Sigmoid colon (tissue), 7 donors: ENCODE results near the gene C12orf57. TPM values are rescaled to one million over a fixed set of nuclear protein-coding genes. Genes with fewer than 3 reads are reported as not detected.
A peak's percentile ranks its signal among the peaks of the same experiment; 100 is the strongest.

Experiments used
- DNase-seq: peaks from one replicate; pipeline ENCODE4 v3.0.0-alpha.2; 2019
- H3K27ac ChIP-seq, 4 donors: fragments of 200-600 bp; sonication (generic); one replicate each; pipeline ENCODE4 v1.5.1; 2016 to 2019; ENCODE audit warnings: mild to moderate bottlenecking in 1 of 4
- H3K27me3 ChIP-seq, 3 donors: fragments of 200-600 bp; sonication (generic); one replicate each; pipeline ENCODE4 v1.5.1; 2019; ENCODE audit warnings: mild to moderate bottlenecking in 1 of 3
- H3K36me3 ChIP-seq, 4 donors: fragments of 200-600 bp; sonication (generic); one replicate each; pipeline ENCODE4 v1.5.1; 2016 to 2019
- H3K4me1 ChIP-seq, 4 donors: fragments of 200-600 bp; sonication (generic); one replicate each; pipeline ENCODE4 v1.5.1; 2017 to 2019
- H3K4me3 ChIP-seq, 4 donors: fragments of 200-600 bp; sonication (generic); one replicate each; pipeline ENCODE4 v1.5.1; 2017 to 2019; ENCODE audit warnings: mild to moderate bottlenecking in 2 of 4, moderate library complexity in 1 of 4
- H3K9me3 ChIP-seq, 4 donors: fragments of 200-600 bp in 3 of 4; sonication (generic) in 3 of 4; one replicate each; pipeline versions ENCODE4 v1.5.1 to v1.6.1; 2013 to 2019
- CTCF ChIP-seq, 4 experiments: fragments of 450-650 bp in 3 of 4; fragments of 200-600 bp in 1 of 4; IDR thresholded peaks; one replicate each; pipeline ENCODE4 v1.5.1; 2016 to 2019; ENCODE audit warnings: antibody characterized with exemption in 4 of 4, mild to moderate bottlenecking in 3 of 4, moderate library complexity in 2 of 4
- EP300 ChIP-seq, 4 donors: sonication (generic); formaldehyde crosslinking; IDR thresholded peaks; one replicate each; pipeline ENCODE4 v1.6.1; 2017; ENCODE audit warnings: antibody characterized with exemption in 4 of 4
- POLR2A ChIP-seq, 2 donors: fragments of 450-650 bp; IDR thresholded peaks; one replicate each; pipeline ENCODE4 v1.6.1; 2016; ENCODE audit warnings: antibody characterized with exemption in 2 of 2, mild to moderate bottlenecking in 2 of 2, moderate library complexity in 2 of 2
- POLR2AphosphoS5 ChIP-seq, 4 donors: sonication (generic); formaldehyde crosslinking; IDR thresholded peaks; one replicate each; pipeline ENCODE4 v1.6.1; 2017; ENCODE audit warnings: antibody characterized with exemption in 4 of 4
- WGBS, 2 donors: extraction: QIAGEN DNeasy Blood & Tissue Kit; methylation state at CpG; one replicate each; pipeline ENCODE4 v1.1.7; 2013; 5-methylcytosine and 5-hydroxymethylcytosine counted together
- intact Hi-C: fragments of 100-400 bp; cut with DNase I; formaldehyde crosslinking; loops from one replicate; pipeline ENCODE4 v1.15.1; 2023
- polyA plus RNA-seq, 3 donors: library from polyadenylated mRNA; stranded (reverse); fragments of 200-250 nt; gene quantifications; one replicate each; pipeline ENCODE4 v1.2.3, GENCODE V29; 2013
- total RNA-seq, 4 donors: library from RNA; depleted of rRNA; stranded (reverse); fragments of >200 nt; gene quantifications; one replicate each; pipeline ENCODE4 v1.1.0, GENCODE V29; 2016
- donor health status: healthy with polysubstance abuse.
- donor health status: Bipolar disorder and iron deficiency.
- donor health status: healthy.

C12orf57 gene
- total and polyA plus RNA-seq, 7 donors = 305 to 810 (median 623) TPM

- DNase-seq = peak; percentile 70
- peak overlapping the region; percentile 64 to 86 (median 82) for H3K27ac ChIP-seq
- H3K27me3 ChIP-seq = no peaks in the 10 kb centered on the region
- 66 to 70% methylated on average over 13 of the region's 13 CpGs for WGBS, 2 donors
- peaks cover 0 to 48% (median 31%) of the 10 kb centered on the region in 4 donors for H3K4me1 ChIP-seq
- H3K9me3 ChIP-seq = no peaks in the 10 kb centered on the region
- intact Hi-C loops = no loop called here
- H3K4me3 ChIP-seq = peak overlapping the region in 1 of 4 donors; percentile 11
- H3K36me3 ChIP-seq = peaks cover 5 to 7% (median 6%) of the 10 kb centered on the region in 4 donors
- TF ChIP-seq CTCF (IDR thresholded peaks at IDR 0.05) (no peak), EP300 (IDR thresholded peaks at IDR 0.05) (no peak), POLR2AphosphoS5 (IDR thresholded peaks at IDR 0.05) (no peak), POLR2A (IDR thresholded peaks at IDR 0.05) (no peak)
Observed at GRCh38 chr12:6960593-6961277, 16.9 kb downstream of the C12orf57 start.

GRCh38 chr12:6961278-6961694 lies 17.5 kb downstream of the C12orf57 start:
- 3 to 21% methylated on average over 24 of the region's 24 CpGs for WGBS, 2 donors
- H3K36me3 ChIP-seq = peaks cover 10 to 12% (median 11%) of the 10 kb centered on the region in 4 donors
- H3K27me3 ChIP-seq = no peaks in the 10 kb centered on the region
- TF ChIP-seq POLR2AphosphoS5 (IDR thresholded peaks at IDR 0.05) = peak in 1 of 4 donors; percentile 17
- TF ChIP-seq POLR2A (IDR thresholded peaks at IDR 0.05) = no peak
- H3K9me3 ChIP-seq = no peaks in the 10 kb centered on the region
- intact Hi-C loops = no loop called here
- peak overlapping the region; percentile 64 to 86 (median 82) for H3K27ac ChIP-seq
- peak; percentile 86 for DNase-seq
- H3K4me1 ChIP-seq = peaks cover 0 to 48% (median 31%) of the 10 kb centered on the region in 4 donors
- H3K4me3 ChIP-seq = peak overlapping the region in 3 of 4 donors; percentile 7 to 34 (median 11)

GRCh38 chr12:6961695-6962284 lies 18.0 kb downstream of the C12orf57 start:
- Histone ChIP-seq H3K4me3 (peak overlapping the region in 3 of 4 donors; percentile 7 to 34 (median 11)), H3K27ac (peak overlapping the region; percentile 64 to 86 (median 82)), H3K4me1 (peaks cover 0 to 48% (median 31%) of the 10 kb centered on the region in 4 donors), H3K9me3 (no peaks in the 10 kb centered on the region), H3K36me3 (peaks cover 15 to 17% (median 16%) of the 10 kb centered on the region in 4 donors), H3K27me3 (no peaks in the 10 kb centered on the region)
- TF ChIP-seq POLR2A (IDR thresholded peaks at IDR 0.05) (no peak), POLR2AphosphoS5 (IDR thresholded peaks at IDR 0.05) (peak in 2 of 4 donors; percentile 7 to 11), CTCF (IDR thresholded peaks at IDR 0.05) (peak; percentile 20 to 47 (median 42))
- WGBS, 2 donors = 2 to 19% methylated on average over 16 of the region's 16 CpGs
- intact Hi-C loops = no loop called here
- DNase-seq = peak; percentile 89

- H3K4me3 ChIP-seq = peak overlapping the region in 3 of 4 donors; percentile 11 to 34 (median 13)
- H3K9me3 ChIP-seq = no peaks in the 10 kb centered on the region
- intact Hi-C loops = no loop called here
- peaks cover 22 to 24% (median 23%) of the 10 kb centered on the region in 4 donors for H3K36me3 ChIP-seq
- peak; percentile 64 for DNase-seq
- H3K4me1 ChIP-seq = peaks cover 0 to 48% (median 31%) of the 10 kb centered on the region in 4 donors
- TF ChIP-seq CTCF (IDR thresholded peaks at IDR 0.05) (no peak), POLR2A (IDR thresholded peaks at IDR 0.05) (peak in 1 of 2 donors; percentile 55)
- H3K27ac ChIP-seq = peak overlapping the region; percentile 64 to 86 (median 82)
- no peaks in the 10 kb centered on the region for H3K27me3 ChIP-seq
- WGBS, 2 donors = 11 to 63% methylated on average over 25 of the region's 25 CpGs
Observed at GRCh38 chr12:6962285-6963015, 18.6 kb downstream of the C12orf57 start.
